NCI-H146 treated with DMSO at 0.1 percent for 48 hours (cell line): Measurements from ENCODE around the gene ATP1B3.
"Not testable (repeated sequence)": the region's sequence is repeated elsewhere in the genome, so short reads cannot be mapped to it uniquely, and the experiment has no call there.

Experiments
- DNase-seq: peaks from one replicate; lab custom pipeline; 2025; ENCODE audit not compliant: unreplicated experiment; lab: John Stamatoyannopoulos, UW

ATP1B3 gene

DNA sequence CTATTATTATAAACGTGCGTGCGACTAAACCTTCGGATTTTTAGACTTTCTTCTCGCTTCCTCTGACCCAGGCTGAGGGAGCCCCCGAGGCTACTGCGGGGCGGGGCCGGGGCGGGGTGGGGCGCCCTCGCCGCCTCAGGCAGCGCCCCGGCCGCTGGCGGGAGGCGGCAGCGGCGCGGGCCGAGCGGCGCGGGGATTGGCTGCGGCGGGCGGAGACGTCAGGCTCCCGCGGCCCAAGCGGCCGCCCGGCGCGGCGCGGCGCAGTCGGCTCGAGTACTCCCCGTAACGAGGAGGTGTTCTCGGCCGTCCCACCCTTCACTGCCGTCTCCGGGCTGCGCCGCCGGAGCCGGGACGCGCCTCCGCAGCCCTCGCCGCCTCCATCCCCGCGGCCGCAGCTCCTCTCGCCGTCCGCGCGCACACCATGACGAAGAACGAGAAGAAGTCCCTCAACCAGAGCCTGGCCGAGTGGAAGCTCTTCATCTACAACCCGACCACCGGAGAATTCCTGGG lies at the start of gene ATP1B3:
TSS of gene ATP1B3 (plus strand) at position 263 of the 510 bp plus-strand sequence. CDS start at position 422, 159 bp downstream.
- peak; percentile 89 for DNase-seq

DNA sequence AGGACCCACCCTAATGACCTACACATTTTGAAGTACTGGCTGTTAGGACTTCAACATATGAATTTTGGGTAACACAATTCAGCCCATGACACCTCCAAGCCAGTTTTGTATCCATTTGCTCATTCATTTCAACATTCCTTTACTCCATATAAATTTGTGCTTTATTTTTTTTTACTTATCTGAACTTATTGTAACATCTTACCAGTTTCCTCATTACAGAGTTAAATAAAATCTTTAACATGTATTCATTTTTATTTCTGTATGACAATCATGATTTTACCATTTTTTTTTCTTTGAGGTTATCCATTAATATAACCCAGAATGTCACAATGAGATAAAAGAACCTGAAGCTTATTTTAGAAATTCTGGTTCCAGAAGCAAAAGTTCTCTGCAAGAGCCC lies 48.0 kb upstream of the ATP1B3 start:
- no peak for DNase-seq

GRCh38 chr3:141828890-141829289 lies 47.6 kb upstream of the ATP1B3 start:
- peak; percentile 62 for DNase-seq

DNA sequence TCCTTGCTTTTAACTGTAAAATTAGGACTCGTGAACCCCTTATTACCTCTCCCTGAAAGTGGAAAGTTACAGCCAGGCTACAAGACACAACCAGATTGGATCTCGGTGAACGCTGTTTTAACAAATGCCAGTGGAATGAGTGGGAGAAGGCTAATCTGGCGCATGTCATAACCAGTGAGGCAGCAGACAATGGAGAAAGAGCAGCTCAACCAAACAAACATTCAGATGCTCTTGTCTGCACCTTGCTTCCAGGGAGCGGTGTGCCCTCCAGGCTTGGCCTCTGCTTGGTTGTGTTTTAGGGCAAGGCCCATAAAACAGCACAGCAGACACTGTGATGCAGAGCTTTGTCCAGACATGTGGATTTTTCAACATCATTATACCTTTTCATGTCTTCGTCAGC lies 45.9 kb upstream of the ATP1B3 start:
- no peak for DNase-seq

DNA sequence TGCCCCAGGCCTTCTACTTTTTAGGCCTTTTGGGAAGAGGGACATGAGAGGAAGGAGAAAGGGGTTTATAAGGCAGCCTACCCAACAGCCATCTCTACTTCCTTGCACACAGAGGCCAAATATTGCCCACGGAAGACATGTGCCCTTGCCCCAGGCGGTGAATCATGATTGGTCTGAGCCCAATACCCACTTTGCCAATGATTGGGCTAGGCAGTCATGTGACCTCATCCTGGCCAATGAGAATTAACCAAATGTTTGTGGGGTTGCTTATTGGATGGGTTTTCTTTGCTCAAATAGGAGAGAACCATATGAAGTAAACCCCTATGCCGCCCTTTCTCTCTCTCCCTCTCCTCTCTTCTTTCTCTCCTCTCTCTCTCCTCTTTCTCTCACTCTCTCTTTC lies 42.2 kb upstream of the ATP1B3 start:
- DNase-seq, result no peak

- DNase-seq, result no peak
These were observed 40.8 kb upstream of the ATP1B3 start for GRCh38 chr3:141835557-141836229.

DNA sequence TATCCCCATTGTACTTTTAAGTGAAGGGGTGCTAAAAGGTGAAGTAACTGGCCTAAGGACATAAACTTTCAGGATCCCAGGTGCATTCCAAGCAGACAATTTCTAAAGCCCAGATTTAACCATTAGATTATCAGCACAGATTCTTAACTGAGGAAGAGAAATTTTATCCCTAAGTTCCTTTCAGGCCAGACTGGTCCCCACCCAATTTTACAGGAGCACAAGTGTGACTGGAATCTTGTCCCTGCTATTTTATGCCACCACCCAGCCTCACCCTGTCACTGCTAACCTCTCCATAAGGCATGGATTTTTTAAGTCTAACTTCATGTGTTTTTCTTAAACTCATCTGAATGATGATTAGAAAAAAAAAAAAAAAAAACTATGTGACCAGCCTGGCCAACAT lies 37.1 kb upstream of the ATP1B3 start:
- DNase-seq, result no peak

DNA sequence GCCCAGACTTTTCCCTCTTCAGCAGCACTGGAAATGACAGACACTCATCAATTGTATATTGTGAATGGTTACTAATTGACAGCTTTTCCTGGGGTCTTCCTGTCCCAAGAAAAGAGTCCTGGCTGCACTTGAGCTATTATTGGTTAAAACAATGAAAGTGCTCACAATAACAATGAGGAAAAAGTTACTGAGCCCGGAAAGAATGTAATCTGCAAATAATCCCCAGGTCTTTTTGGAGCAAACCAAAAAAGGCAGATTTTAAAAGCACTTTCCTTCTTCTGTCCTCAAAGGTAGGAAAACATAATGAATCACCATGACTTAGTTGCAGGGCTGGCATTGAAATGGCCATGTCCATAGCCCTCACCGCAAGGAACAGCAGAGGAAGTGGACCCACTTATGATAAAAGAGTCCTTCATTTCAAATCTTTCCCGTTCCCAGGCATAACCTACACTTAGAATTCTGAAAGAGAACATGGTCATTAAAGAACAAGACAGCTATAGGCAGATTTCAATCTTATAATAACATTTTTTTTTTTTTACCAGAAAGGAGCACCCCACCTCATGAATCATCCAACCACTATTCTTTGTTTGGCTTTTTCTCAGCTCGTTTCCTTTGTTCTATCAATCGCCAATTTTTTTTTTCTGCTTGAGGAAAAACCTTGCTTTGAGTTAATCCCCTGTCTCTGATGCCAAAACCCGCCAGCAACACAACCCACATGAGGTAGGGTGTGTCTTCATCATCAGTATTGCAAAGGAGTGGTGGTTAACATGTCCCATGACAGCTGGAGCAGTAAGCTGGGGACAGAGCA lies 35.5 kb upstream of the ATP1B3 start:
- no peak for DNase-seq

GRCh38 chr3:141844108-141844507 lies 32.3 kb upstream of the ATP1B3 start:
- DNase-seq, result no peak

- no peak for DNase-seq
These were observed 31.6 kb upstream of the ATP1B3 start for GRCh38 chr3:141844812-141845211.

DNA sequence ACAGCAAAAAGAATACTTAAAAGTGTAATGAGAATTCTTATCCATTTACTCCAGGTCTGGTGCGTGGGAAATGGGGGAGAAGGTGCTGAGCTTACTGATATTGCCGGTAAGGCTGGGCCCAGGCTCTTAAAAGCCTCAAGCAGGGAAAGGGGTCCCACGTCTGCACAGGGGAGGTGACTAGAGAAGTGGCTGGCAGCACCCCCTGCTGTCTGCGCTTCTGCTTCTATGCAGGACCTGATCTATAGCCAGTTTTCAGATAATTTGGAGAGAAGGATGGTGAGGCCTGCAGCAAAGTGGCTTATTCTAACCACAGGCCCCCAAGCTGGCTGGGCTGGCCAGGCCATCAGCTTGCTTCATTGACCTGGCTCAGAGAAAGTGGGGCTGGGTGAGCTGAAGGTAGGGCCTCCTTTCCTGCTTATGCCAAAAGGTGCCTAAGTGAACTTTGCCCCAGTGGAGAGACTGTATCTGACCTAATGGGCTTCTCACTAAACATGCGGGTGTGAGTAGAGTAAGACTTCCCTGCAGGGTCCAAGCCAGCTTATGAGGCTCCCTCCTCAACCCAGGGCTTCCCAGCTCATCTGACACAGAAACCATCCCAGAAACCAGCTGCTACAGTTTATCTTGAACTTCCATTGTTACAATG lies 30.9 kb upstream of the ATP1B3 start:
- no peak for DNase-seq

- DNase-seq, result no peak
These were observed 30.4 kb upstream of the ATP1B3 start for GRCh38 chr3:141846050-141846433.

- not testable (repeated sequence) for DNase-seq
These were observed 28.2 kb upstream of the ATP1B3 start for GRCh38 chr3:141848159-141848748.

- no peak for DNase-seq
These were observed 27.2 kb upstream of the ATP1B3 start for GRCh38 chr3:141849056-141849815.

DNA sequence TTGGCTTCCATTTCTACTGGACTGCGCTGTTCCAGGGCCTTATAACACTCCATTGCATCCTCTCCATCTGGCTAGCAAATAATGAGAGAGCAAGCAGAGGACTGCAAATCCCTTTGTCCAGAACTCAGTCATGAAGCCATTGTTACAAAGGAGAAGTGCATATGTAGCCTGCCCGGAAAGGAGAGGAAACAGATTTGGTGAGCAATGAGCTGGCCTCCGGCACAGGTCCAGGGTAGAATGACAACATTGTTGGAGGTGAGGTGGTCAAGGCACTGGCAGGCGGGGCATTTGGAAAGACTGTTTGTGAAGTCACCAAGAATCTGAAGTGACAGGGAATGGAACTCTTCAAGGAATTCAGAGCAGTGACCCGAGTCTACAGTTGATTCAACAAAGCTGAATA lies 25.0 kb upstream of the ATP1B3 start:
- DNase-seq, result no peak

- no peak for DNase-seq
These were observed 23.3 kb upstream of the ATP1B3 start for GRCh38 chr3:141853081-141853601.

GRCh38 chr3:141853629-141854168 lies 22.7 kb upstream of the ATP1B3 start:
- no peak for DNase-seq

GRCh38 chr3:141854599-141854998 lies 21.8 kb upstream of the ATP1B3 start:
- DNase-seq, result no peak

DNA sequence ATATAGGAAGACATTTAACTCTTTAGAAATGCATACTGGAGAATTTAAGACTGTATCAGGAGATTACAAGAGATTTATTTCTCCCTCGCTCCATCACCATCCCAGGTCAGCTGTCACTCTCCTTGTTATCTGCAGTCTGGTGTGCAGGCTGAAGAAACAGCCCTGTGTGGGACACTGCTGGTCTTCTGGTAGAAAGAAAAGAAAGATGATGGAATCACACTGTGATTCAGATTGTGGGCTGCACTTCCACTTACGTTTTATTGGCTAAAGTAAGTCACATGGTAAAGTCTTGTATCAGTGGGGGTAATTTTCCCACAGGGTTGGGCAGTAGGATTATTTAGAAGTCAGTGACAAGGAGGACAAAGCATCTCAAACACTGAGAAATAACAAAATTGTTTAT lies 18.1 kb upstream of the ATP1B3 start:
- no peak for DNase-seq

- DNase-seq, result no peak
These were observed 16.8 kb upstream of the ATP1B3 start for GRCh38 chr3:141859651-141860050.
